HEK293 (cell line): Measurements from ENCODE around the gene ABLIM2.

ENCODE experiments used
- BCL11A ChIP-seq: fragments of 450-650 bp; formaldehyde crosslinking; IDR thresholded peaks from 2 replicates; pipeline ENCODE4 v1.5.1; 2016; ENCODE audit warnings: low read depth, missing biosample characterization, missing genetic modification characterization
- GLI4 ChIP-seq: fragments of 450-650 bp; formaldehyde crosslinking; IDR thresholded peaks from 2 replicates; pipeline ENCODE4 v1.5.1; 2016; ENCODE audit warnings: missing biosample characterization, missing genetic modification characterization
- MYNN ChIP-seq: fragments of 450-650 bp; formaldehyde crosslinking; IDR thresholded peaks from 2 replicates; pipeline ENCODE4 v1.5.1; 2016; ENCODE audit warnings: missing biosample characterization, missing genetic modification characterization, borderline replicate concordance
- OSR2 ChIP-seq: fragments of 450-650 bp; formaldehyde crosslinking; IDR thresholded peaks from 2 replicates; pipeline ENCODE4 v1.5.1; 2016; ENCODE audit warnings: missing biosample characterization, missing genetic modification characterization
- YY1 ChIP-seq: fragments of 450-650 bp; formaldehyde crosslinking; IDR thresholded peaks from 2 replicates; pipeline ENCODE4 v1.5.1; 2018; ENCODE audit warnings: missing biosample characterization, missing genetic modification characterization
- ZBTB48 ChIP-seq: fragments of 450-650 bp; formaldehyde crosslinking; IDR thresholded peaks from 2 replicates; pipeline ENCODE4 v1.5.1; 2016; ENCODE audit warnings: missing biosample characterization, missing genetic modification characterization
- ZFP3 ChIP-seq: fragments of 450-650 bp; formaldehyde crosslinking; IDR thresholded peaks from 2 replicates; pipeline ENCODE4 v1.5.1; 2016; ENCODE audit warnings: low read depth, missing biosample characterization, missing genetic modification characterization
- ZFP41 ChIP-seq: fragments of 450-650 bp; formaldehyde crosslinking; IDR thresholded peaks from 2 replicates; pipeline ENCODE4 v1.5.1; 2016; ENCODE audit warnings: missing biosample characterization, missing genetic modification characterization, borderline replicate concordance
- ZNF121 ChIP-seq: fragments of 450-650 bp; formaldehyde crosslinking; IDR thresholded peaks from 2 replicates; pipeline ENCODE4 v1.5.1; 2016; ENCODE audit warnings: missing biosample characterization, missing genetic modification characterization
- TF ChIP-seq, protein P1 (sequence below): fragments of 450-650 bp; formaldehyde crosslinking; IDR thresholded peaks from 2 replicates; pipeline ENCODE4 v1.5.1; 2016; ENCODE audit warnings: missing biosample characterization, missing genetic modification characterization
- TF ChIP-seq, protein P2 (sequence below): fragments of 450-650 bp; formaldehyde crosslinking; IDR thresholded peaks from 2 replicates; pipeline ENCODE4 v1.5.1; 2016; ENCODE audit warnings: missing biosample characterization, missing genetic modification characterization, low read depth
- TF ChIP-seq, protein P3 (sequence below): fragments of 450-650 bp; formaldehyde crosslinking; IDR thresholded peaks from 2 replicates; pipeline ENCODE4 v1.5.1; 2016; ENCODE audit warnings: missing biosample characterization, missing genetic modification characterization
- TF ChIP-seq, protein P4 (sequence below): fragments of 450-650 bp; formaldehyde crosslinking; IDR thresholded peaks from 2 replicates; pipeline ENCODE4 v1.5.1; 2016; ENCODE audit warnings: missing biosample characterization, missing genetic modification characterization
- TF ChIP-seq, protein P5 (sequence below): fragments of 450-650 bp; formaldehyde crosslinking; IDR thresholded peaks from 2 replicates; pipeline ENCODE4 v1.5.1; 2016; ENCODE audit warnings: missing biosample characterization, missing genetic modification characterization

DNA sequence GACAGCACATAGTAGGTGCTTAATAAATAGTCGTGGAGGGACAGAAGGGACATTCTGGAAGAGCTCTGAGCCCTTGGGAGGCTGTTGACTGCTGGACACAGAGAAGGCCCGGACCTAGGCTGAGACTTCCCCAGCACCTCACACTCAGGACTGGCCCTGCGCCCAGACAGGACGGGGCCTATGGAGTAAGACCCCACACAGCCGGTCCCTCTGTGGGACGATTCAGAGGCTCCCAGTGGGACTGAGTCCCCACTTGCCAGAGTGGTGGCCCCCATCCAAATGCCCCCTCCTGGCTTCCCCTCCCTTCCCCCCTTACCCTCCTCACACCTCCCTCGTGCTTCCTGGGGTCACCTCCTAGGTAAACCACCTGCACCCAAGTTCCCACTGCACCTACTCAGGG lies 8.9 kb downstream of the ABLIM2 start:
- TF ChIP-seq BCL11A (no peak), OSR2 (tag by site-specific recombination) (no peak), ZFP41 (no peak), ZNF121 (tag by site-specific recombination) (no peak), YY1 (no peak), MYNN (tag by site-specific recombination) (no peak), ZBTB48 (no peak), ZFP3 (tag by site-specific recombination) (no peak), GLI4 (no peak)
- TF ChIP-seq, protein P1, sequence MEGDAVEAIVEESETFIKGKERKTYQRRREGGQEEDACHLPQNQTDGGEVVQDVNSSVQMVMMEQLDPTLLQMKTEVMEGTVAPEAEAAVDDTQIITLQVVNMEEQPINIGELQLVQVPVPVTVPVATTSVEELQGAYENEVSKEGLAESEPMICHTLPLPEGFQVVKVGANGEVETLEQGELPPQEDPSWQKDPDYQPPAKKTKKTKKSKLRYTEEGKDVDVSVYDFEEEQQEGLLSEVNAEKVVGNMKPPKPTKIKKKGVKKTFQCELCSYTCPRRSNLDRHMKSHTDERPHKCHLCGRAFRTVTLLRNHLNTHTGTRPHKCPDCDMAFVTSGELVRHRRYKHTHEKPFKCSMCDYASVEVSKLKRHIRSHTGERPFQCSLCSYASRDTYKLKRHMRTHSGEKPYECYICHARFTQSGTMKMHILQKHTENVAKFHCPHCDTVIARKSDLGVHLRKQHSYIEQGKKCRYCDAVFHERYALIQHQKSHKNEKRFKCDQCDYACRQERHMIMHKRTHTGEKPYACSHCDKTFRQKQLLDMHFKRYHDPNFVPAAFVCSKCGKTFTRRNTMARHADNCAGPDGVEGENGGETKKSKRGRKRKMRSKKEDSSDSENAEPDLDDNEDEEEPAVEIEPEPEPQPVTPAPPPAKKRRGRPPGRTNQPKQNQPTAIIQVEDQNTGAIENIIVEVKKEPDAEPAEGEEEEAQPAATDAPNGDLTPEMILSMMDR (tag by site-specific recombination) = no peak
- TF ChIP-seq, protein P2, sequence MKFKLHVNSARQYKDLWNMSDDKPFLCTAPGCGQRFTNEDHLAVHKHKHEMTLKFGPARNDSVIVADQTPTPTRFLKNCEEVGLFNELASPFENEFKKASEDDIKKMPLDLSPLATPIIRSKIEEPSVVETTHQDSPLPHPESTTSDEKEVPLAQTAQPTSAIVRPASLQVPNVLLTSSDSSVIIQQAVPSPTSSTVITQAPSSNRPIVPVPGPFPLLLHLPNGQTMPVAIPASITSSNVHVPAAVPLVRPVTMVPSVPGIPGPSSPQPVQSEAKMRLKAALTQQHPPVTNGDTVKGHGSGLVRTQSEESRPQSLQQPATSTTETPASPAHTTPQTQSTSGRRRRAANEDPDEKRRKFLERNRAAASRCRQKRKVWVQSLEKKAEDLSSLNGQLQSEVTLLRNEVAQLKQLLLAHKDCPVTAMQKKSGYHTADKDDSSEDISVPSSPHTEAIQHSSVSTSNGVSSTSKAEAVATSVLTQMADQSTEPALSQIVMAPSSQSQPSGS (tag by site-specific recombination) = no peak
- TF ChIP-seq, protein P3, sequence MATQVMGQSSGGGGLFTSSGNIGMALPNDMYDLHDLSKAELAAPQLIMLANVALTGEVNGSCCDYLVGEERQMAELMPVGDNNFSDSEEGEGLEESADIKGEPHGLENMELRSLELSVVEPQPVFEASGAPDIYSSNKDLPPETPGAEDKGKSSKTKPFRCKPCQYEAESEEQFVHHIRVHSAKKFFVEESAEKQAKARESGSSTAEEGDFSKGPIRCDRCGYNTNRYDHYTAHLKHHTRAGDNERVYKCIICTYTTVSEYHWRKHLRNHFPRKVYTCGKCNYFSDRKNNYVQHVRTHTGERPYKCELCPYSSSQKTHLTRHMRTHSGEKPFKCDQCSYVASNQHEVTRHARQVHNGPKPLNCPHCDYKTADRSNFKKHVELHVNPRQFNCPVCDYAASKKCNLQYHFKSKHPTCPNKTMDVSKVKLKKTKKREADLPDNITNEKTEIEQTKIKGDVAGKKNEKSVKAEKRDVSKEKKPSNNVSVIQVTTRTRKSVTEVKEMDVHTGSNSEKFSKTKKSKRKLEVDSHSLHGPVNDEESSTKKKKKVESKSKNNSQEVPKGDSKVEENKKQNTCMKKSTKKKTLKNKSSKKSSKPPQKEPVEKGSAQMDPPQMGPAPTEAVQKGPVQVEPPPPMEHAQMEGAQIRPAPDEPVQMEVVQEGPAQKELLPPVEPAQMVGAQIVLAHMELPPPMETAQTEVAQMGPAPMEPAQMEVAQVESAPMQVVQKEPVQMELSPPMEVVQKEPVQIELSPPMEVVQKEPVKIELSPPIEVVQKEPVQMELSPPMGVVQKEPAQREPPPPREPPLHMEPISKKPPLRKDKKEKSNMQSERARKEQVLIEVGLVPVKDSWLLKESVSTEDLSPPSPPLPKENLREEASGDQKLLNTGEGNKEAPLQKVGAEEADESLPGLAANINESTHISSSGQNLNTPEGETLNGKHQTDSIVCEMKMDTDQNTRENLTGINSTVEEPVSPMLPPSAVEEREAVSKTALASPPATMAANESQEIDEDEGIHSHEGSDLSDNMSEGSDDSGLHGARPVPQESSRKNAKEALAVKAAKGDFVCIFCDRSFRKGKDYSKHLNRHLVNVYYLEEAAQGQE (tag by site-specific recombination) = no peak
- TF ChIP-seq, protein P4, sequence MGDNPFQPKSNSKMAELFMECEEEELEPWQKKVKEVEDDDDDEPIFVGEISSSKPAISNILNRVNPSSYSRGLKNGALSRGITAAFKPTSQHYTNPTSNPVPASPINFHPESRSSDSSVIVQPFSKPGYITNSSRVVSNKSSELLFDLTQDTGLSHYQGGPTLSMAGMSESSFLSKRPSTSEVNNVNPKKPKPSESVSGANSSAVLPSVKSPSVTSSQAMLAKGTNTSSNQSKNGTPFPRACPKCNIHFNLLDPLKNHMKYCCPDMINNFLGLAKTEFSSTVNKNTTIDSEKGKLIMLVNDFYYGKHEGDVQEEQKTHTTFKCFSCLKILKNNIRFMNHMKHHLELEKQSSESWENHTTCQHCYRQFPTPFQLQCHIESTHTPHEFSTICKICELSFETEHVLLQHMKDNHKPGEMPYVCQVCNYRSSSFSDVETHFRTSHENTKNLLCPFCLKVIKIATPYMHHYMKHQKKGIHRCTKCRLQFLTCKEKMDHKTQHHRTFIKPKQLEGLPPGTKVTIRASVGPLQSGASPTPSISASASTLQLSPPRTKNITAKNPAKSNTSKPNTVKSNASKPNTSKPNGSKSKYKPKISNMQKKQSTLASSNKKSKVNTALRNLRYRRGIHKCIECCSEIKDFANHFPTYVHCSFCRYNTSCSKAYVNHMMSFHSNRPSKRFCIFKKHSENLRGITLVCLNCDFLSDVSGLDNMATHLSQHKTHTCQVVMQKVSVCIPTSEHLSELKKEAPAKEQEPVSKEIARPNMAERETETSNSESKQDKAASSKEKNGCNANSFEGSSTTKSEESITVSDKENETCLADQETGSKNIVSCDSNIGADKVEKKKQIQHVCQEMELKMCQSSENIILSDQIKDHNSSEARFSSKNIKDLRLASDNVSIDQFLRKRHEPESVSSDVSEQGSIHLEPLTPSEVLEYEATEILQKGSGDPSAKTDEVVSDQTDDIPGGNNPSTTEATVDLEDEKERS (tag by site-specific recombination) = no peak
- TF ChIP-seq, protein P5, sequence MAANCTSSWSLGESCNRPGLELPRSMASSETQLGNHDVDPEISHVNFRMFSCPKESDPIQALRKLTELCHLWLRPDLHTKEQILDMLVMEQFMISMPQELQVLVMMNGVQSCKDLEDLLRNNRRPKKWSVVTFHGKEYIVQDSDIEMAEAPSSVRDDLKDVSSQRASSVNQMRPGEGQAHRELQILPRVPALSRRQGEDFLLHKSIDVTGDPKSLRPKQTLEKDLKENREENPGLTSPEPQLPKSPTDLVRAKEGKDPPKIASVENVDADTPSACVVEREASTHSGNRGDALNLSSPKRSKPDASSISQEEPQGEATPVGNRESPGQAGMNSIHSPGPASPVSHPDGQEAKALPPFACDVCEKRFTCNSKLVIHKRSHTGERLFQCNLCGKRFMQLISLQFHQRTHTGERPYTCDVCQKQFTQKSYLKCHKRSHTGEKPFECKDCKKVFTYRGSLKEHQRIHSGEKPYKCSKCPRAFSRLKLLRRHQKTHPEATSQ (tag by site-specific recombination) = no peak
